GM18520 (cell line): ENCODE data around the gene FBLN7.
"Not testable (repeated sequence)": the region's sequence is repeated elsewhere in the genome, so short reads cannot be mapped to it uniquely, and the experiment has no call there.

Experiments
- ATAC-seq: cut with Tn5 transposase; IDR thresholded peaks from one replicate; pipeline ENCODE4 v1.9.1; 2021; ENCODE audit not compliant: unreplicated experiment

The FBLN7 gene

GRCh38 chr2:112138159-112139032 lies at the start of gene FBLN7:
FBLN7 (plus strand) TSS chr2:112138385; CDS start chr2:112138656, 271 bp downstream.
- ATAC-seq = no peak

DNA sequence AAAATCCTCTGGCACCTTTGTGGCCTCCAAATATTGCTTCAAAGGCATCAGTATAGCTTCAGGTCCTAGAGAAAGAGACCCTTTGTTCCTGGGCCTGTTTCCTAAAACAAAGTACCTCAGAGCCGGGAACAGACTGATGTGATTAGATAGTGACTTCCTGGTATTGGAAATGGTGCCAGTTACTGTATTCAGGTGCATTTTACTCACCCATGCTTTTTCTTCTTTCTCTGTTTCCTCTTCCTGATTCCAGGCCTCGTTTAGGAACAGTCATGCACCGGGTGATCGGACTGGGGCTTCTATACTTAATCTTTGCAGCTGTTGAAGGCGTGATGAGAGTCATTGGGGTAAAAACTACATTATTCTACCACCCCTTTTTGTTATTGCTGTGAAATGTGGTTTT lies 48.8 kb upstream of the FBLN7 start:
- ATAC-seq = no peak

DNA sequence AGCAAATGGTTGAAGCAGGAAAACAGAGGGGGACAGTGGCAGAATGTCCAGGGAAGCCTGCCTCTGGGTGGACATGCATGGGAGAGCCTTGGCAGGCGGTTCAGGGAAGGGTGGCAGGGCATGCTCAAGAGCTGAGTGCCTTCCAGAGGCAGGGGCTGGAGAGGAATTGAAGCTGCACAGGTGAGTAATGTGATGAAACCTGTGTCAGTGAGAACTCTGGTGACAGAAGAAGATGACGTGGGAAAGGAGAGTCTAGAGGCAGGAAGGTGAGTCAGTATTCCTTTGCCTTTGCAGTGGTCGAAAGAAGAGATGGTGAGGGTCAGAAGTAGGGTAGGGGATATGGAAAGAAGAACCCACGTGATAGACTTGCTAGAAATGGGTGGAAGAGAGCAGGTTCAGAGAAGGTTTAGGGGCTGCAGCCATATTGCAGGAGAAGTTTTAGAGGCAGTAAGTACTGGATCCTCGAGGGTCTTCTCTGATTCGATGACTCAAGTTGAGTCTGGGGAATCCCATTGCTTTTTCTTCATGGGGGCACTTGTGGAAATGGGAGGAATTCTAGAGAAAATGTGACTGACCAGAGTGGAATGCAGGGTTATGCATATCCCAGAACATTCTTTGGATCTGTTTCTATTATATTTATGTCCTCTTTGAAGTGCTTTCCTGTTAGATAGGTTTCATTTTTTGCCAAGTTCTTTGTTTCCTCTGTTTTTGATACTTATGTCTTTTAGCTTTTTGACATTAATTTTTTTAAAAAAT lies 45.7 kb upstream of the FBLN7 start:
- ATAC-seq = no peak

GRCh38 chr2:112093216-112093615 lies 45.0 kb upstream of the FBLN7 start:
- no peak for ATAC-seq

- ATAC-seq = no peak
These were observed 42.5 kb upstream of the FBLN7 start for GRCh38 chr2:112095681-112096080.

DNA sequence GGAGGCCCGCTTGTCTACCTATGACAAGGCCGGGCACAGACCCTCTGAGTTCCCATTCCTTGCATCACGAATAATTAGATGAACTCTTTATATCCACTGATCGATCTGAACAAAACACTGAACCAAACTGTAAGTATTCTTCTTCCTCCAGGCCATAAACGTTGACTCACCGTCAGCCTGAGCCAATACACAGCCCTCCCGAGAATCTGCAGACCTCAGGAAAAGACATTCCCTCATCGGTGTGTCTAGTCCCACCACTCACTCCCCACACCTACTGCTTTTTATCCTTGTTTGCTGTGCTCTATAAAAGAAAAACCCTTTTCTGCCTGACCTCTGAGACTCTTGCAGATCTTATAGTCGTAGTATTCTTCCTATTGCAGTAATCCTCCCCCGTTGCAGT lies 42.1 kb upstream of the FBLN7 start:
- ATAC-seq = no peak

GRCh38 chr2:112108178-112108832 lies 29.9 kb upstream of the FBLN7 start:
- ATAC-seq = no peak

- ATAC-seq = no peak
These were observed 28.9 kb upstream of the FBLN7 start for GRCh38 chr2:112109278-112109677.

DNA sequence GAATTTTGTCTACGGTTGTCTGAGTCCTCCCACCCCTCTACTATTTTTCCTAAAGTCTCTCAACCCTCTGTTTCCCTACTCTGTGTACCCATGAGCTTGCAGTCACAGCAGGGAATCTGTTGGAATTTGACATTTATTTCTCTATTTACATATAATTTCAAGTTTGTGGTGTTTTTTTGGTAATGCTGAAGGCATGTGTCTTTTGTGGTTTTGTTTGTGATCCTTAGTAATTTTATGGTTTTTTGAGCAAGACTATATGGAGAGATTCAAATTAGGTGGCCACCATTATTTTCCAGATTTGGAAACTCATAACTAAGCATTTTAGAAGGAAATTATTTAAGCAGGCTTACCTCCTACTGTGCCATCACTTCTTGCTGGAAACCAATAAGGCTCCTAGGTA lies 27.2 kb upstream of the FBLN7 start:
- ATAC-seq = no peak

DNA sequence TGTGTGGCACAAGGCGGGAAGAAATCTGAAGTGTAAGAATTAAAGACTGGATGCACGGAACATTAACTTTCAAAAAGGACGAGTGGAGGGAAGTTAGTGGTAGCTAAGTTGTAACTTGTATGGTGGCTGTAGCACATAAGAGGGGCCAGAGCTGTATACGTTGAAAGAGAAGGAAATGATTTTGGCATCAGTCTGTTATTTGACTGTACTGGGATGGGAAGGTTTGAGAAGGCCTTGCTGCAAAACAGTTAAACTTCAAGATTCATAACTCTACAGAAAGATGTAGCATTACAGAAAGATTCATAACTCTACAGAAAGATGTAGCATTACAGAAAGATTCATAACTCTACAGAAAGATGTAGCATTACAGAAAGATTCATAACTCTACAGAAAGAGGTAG lies 24.8 kb upstream of the FBLN7 start:
- not testable (repeated sequence) for ATAC-seq

DNA sequence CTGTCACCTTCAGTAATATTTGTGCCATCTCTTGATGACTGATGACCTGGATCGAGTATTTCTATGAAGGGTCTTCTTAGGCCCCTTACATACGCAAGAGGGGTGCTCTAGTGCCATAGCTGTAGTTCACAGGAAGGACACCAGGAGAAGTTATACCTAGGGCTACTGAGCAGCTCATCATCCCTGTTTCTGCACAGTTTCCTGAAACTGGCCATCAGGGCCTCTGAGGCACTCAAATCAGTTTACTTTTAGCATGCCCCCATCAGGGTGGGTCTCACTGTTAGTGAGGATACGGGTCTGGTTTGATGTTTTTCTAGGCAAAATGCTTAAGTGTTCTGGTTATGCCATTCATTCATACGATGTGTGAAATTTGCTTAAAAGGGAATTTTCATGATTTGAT lies 20.0 kb upstream of the FBLN7 start:
- no peak for ATAC-seq

GRCh38 chr2:112121682-112122254 lies 16.4 kb upstream of the FBLN7 start:
- no peak for ATAC-seq

GRCh38 chr2:112129060-112129459 lies 9.1 kb upstream of the FBLN7 start:
- no peak for ATAC-seq

DNA sequence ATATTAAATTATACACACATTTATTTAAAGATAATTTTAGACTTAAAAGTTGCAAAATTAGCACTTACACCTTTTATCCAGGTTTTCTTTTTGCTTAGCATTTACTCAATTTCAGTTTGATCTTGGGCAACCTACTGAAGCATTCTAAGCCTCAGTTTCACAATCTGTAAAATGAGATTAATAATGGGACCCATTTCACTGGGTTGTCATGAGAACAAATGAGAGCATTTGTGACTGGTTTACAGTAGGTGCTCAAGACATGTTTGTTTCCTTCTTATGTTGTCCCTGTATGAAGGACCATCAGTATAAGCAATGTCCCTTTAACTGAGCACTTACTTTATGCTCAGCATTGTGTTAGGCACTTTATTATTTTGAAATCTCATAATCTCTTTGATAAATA lies 4.8 kb upstream of the FBLN7 start:
- no peak for ATAC-seq

DNA sequence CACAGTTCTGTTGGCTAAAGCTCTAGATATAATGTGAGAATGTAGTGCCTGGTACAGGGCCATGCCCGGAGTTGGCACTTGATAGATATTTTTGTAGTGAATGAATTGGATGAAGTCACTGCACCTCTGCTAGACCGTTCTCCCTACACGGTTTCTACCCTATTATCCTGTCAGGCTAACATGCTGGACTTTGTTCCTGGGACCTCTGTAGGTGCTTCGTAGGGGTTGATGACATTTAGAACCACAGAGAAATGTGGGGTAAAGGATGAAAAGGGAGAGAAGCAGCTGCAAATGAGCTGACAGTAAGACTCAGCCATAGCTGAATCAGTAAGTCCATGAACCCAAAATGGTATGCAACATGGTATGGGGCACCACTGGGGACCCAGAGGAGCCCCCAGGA lies 4.1 kb upstream of the FBLN7 start:
- no peak for ATAC-seq

- ATAC-seq = no peak
These were observed 2.1 kb upstream of the FBLN7 start for GRCh38 chr2:112136096-112136495.

DNA sequence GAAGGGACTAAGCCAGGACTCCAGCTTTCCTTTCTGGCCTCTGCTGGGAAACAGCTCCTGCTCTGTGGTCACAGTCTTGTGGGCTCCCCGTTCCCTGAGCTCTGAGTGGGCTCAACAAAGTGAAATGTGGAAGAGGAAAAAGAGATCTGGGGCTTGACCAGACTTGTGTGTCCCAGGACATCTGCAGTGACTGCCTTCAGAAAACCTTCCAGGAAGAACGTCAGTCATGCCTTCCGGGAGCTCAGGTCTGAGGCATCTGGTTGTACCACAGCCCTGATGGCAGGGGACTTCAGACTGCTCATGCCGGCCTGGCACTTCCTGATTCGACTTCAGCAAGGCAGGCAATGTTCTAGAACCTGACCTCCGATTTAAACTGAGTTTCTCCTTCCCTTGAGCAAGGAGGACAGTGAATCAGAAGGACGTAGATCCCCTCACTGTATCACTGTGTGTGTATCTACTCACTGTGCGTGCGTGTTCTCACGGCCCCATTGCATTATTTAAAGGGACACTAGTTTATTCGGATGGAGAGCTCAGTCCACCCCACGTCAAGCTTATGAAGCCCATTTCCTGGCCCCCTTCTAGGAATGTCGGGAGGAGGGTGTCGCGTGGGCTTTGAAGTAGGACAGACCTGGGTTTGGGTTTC lies 548 bp upstream of the FBLN7 start:
- ATAC-seq = no peak

DNA sequence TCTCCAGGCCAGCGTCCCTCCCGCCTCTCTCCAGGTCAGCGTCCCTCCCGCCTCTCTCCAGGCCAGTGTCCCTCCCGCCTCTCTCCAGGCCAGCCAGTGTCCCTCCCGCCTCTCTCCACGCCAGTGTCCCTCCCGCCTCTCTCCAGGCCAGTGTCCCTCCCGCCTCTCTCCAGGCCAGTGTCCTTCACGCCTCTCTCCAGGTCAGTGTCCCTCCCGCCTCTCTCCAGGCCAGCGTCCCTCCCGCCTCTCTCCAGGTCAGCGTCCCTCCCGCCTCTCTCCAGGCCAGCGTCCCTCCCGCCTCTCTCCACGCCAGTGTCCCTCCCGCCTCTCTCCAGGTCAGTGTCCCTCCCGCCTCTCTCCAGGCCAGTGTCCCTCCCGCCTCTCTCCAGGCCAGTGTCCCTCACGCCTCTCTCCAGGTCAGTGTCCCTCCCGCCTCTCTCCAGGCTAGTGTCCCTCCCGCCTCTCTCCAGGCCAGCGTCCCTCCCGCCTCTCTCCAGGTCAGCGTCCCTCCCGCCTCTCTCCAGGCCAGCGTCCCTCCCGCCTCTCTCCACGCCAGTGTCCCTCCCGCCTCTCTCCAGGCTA lies 939 bp downstream of the FBLN7 start:
- not testable (repeated sequence) for ATAC-seq

DNA sequence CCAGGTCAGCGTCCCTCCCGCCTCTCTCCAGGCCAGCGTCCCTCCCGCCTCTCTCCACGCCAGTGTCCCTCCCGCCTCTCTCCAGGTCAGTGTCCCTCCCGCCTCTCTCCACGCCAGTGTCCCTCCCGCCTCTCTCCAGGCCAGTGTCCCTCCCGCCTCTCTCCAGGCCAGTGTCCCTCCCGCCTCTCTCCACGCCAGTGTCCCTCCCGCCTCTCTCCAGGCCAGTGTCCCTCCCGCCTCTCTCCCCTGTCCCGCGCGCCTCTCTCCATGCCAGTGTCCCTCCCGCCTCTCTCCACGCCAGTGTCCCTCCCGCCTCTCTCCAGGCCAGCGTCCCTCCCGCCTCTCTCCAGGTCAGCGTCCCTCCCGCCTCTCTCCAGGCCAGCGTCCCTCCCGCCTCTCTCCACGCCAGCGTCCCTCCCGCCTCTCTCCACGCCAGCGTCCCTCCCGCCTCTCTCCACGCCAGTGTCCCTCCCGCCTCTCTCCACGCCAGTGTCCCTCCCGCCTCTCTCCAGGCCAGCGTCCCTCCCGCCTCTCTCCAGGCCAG lies 1.5 kb downstream of the FBLN7 start:
- ATAC-seq = not testable (repeated sequence)

DNA sequence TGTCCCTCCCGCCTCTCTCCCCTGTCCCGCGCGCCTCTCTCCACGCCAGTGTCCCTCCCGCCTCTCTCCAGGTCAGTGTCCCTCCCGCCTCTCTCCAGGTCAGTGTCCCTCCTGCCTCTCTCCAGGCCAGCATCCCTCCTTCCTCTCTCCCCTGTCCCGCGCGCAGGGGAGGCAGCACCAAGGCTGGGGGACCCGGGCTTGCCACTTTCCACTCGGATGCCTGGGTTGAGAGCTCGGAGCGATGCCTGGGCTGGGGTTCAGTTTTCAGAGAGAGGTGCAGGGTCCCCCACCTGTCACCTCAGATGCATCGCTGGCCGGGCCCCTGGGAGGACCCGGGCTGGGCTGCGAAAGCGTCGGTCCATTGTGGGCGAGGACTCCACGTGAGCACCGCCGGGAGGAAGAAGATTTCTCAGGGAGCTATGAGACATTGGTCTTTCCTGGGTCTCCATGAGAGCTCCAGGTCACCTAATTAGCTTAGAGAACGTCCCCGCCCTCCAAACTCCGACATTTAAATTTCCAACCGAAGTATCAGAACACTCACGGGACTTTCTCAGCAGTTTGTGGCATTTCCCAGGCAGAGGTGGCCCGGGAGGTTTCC lies 2.1 kb downstream of the FBLN7 start:
- no peak for ATAC-seq
